K562 (cell line): ENCODE data around the gene B3GNT4. TPM values are rescaled to one million over a fixed set of nuclear protein-coding genes. Genes with fewer than 3 reads are reported as not detected.

Source experiments
- GTF2B ChIP-seq: IDR thresholded peaks from 2 replicates; pipeline ENCODE4 v1.6.1; 2011; ENCODE audit not compliant: insufficient read length; ENCODE audit errors: extremely low read depth
- GTF3C2 ChIP-seq: IDR thresholded peaks from 3 replicates; pipeline ENCODE4 v1.6.1; 2011; ENCODE audit warnings: borderline replicate concordance, mild to moderate bottlenecking, moderate library complexity; ENCODE audit not compliant: insufficient read length; ENCODE audit errors: extremely low read depth
- HIVEP1 ChIP-seq: fragments of 250-450 bp; sonication (Bioruptor Pico); IDR thresholded peaks from 2 replicates; pipeline ENCODE4 v1.4.0; 2020; ENCODE audit warnings: mild to moderate bottlenecking
- HMGN3 ChIP-seq: IDR thresholded peaks from 2 replicates; pipeline ENCODE4 v1.6.1; 2011; ENCODE audit warnings: borderline replicate concordance, low read depth, mild to moderate bottlenecking, mixed read lengths, low read length; ENCODE audit not compliant: insufficient read length; ENCODE audit errors: extremely low read depth
- HOXB6 ChIP-seq: fragments of 250-450 bp; sonication (Bioruptor Pico); IDR thresholded peaks from 2 replicates; pipeline ENCODE4 v1.5.1; 2022; ENCODE audit warnings: mild to moderate bottlenecking, borderline replicate concordance
- JUND ChIP-seq, 2 experiments: IDR thresholded peaks; 2 replicates in 1 of 2; 3 replicates in 1 of 2; pipeline ENCODE4 v1.6.1; 2011; ENCODE audit warnings: borderline replicate concordance in 2 of 2, low read depth in 2 of 2, low read length in 2 of 2, improper control_type of control experiment in 1 of 2, missing biosample characterization in 1 of 2, missing genetic modification characterization in 1 of 2, missing genetic modification reagents in 1 of 2
- NEUROD1 ChIP-seq: fragments of 150-350 bp; IDR thresholded peaks from 2 replicates; pipeline ENCODE4 v1.6.1; 2014; ENCODE audit warnings: borderline replicate concordance, low read length, low read depth; ENCODE audit not compliant: partially characterized antibody
- PCBP1 ChIP-seq: fragments of 200-400 bp; formaldehyde crosslinking; IDR thresholded peaks from 2 replicates; pipeline ENCODE4 v1.6.1; 2018; ENCODE audit warnings: mild to moderate bottlenecking, low read depth, low read length; ENCODE audit not compliant: poor library complexity, severe bottlenecking
- PHF8 ChIP-seq: fragments of 200-600 bp; sonication (generic); IDR thresholded peaks from 2 replicates; pipeline ENCODE4 v1.6.1; 2012; ENCODE audit warnings: mixed run types, mild to moderate bottlenecking, inconsistent platforms, low read length, moderate library complexity, borderline replicate concordance
- POLR2H ChIP-seq: IDR thresholded peaks from 2 replicates; pipeline ENCODE4 v1.6.1; 2016; ENCODE audit warnings: missing genetic modification characterization, low read depth, mild to moderate bottlenecking, control low read depth, missing compliant biosample characterization, moderate library complexity
- RBBP5 ChIP-seq: fragments of 200-600 bp; sonication (generic); IDR thresholded peaks from 2 replicates; pipeline ENCODE4 v1.6.1; 2012; ENCODE audit warnings: borderline replicate concordance, mild to moderate bottlenecking, low read length, control low read depth, inconsistent platforms; ENCODE audit not compliant: insufficient read depth, poor library complexity, severe bottlenecking
- SIX5 ChIP-seq, 2 experiments: IDR thresholded peaks; 2 replicates each; pipeline ENCODE4 v1.6.1; 2011; ENCODE audit warnings: low read length in 2 of 2, borderline replicate concordance in 1 of 2, low read depth in 1 of 2, mild to moderate bottlenecking in 1 of 2, moderate library complexity in 1 of 2; ENCODE audit not compliant: insufficient read depth in 1 of 2
- SMARCB1 ChIP-seq: IDR thresholded peaks from 2 replicates; pipeline ENCODE4 v1.6.1; 2011; ENCODE audit warnings: improper control_type of control experiment, low read depth; ENCODE audit not compliant: insufficient read length
- SOX6 ChIP-seq: fragments of 450-650 bp; IDR thresholded peaks from 2 replicates; pipeline ENCODE4 v1.6.1; 2014; ENCODE audit warnings: mild to moderate bottlenecking
- SRSF1 ChIP-seq: fragments of 200-400 bp; formaldehyde crosslinking; IDR thresholded peaks from 2 replicates; pipeline ENCODE4 v1.6.1; 2017; ENCODE audit warnings: mild to moderate bottlenecking, low read depth, low read length, moderate library complexity
- TAF9B ChIP-seq: fragments of 450-650 bp; IDR thresholded peaks from 2 replicates; pipeline ENCODE4 v1.6.1; 2018; ENCODE audit warnings: mild to moderate bottlenecking; ENCODE audit not compliant: partially characterized antibody
- TFAP4 ChIP-seq: sonication (generic); formaldehyde crosslinking; IDR thresholded peaks from 2 replicates; pipeline ENCODE4 v1.8.0; 2022; ENCODE audit warnings: missing genetic modification reagents, mild to moderate bottlenecking, moderate library complexity, borderline replicate concordance
- ZNF263 ChIP-seq: sonication (generic); formaldehyde crosslinking; IDR thresholded peaks from 2 replicates; pipeline ENCODE4 v1.8.0; 2022; ENCODE audit warnings: mild to moderate bottlenecking, missing genetic modification reagents, borderline replicate concordance
- ZNF398 ChIP-seq: fragments of 250-450 bp; sonication (Bioruptor Pico); IDR thresholded peaks from 2 replicates; pipeline ENCODE4 v1.8.0; 2021; ENCODE audit warnings: moderate library complexity, mild to moderate bottlenecking, inconsistent platforms
- polyA plus RNA-seq, 8 experiments: library from polyadenylated mRNA; depleted of rRNA in 4 of 8; stranded (reverse) in 5 of 8; unstranded in 3 of 8; fragments of >200 nt; fragmentation: Nextera tagmentation in 2 of 8; fragmentation: Illumina TruSeq in 1 of 8; extraction: Ambion mirVana in 2 of 8; extraction: Trizol in 1 of 8; gene quantifications; 2 replicates each; pipeline versions ENCODE4 v1.2.1 to v1.2.3, GENCODE V29; 2011 to 2014; ENCODE audit warnings: inconsistent platforms in 1 of 8, missing spikeins in 1 of 8
- total RNA-seq, 7 experiments: library from RNA; depleted of rRNA in 6 of 7; stranded (reverse); fragments of >200 nt in 6 of 7; fragmentation: Illumina TruSeq in 2 of 7; extraction: Trizol in 2 of 7; gene quantifications; 2 replicates each; pipeline versions ENCODE4 v1.2.1 to v1.2.3, GENCODE V29; 2011 to 2021; ENCODE audit warnings: low replicate concordance in 1 of 7

Gene B3GNT4
- total and polyA plus RNA-seq, 9 of the 15 experiments (the other 6 are each of a cell fraction or from before 2014, with no cell fraction given) = 0.17 to 3.2 (median 1.3) TPM

- TF ChIP-seq TAF9B (peak; percentile 92), SOX6 (peak; percentile 11; the same call in 1 of the 2 replicates), PCBP1 (no peak), GTF3C2 (no peak), SIX5 (IDR thresholded peaks at IDR 0.05; ENCODE audit: borderline replicate concordance in 1 of 2, insufficient read depth in 1 of 2, low read depth in 1 of 2, low read length in 2 of 2) (peak in 1 of 2 experiments; percentile 13; a peak in 1 of 4 replicates), ZNF398 (CRISPR knock-in tag) (no peak), NEUROD1 (no peak), HOXB6 (CRISPR knock-in tag) (no peak), TFAP4 (CRISPR knock-in tag) (peak; percentile 96), POLR2H (tag) (peak; percentile 49), SRSF1 (no peak), SMARCB1 (no peak), JUND (IDR thresholded peaks at IDR 0.05; ENCODE audit: borderline replicate concordance, low read depth, low read length) (peak; percentile 43), JUND (tag; IDR thresholded peaks at IDR 0.05; ENCODE audit: borderline replicate concordance, low read depth, low read length) (no peak; the same call in 2 of the 3 replicates), HMGN3 (peak; percentile 82), RBBP5 (peak; percentile 98), PHF8 (peak; percentile 99), ZNF263 (CRISPR knock-in tag) (peak; percentile 90), HIVEP1 (no peak), GTF2B (no peak)
These were observed 22.3 kb downstream of the B3GNT4 start, which contains the start of gene DIABLO (continued) for GRCh38 chr12:122225683-122226365.
